Endothelial cell of umbilical vein (primary cell): ENCODE data around the gene BNIPL. TPM values are rescaled to one million over a fixed set of nuclear protein-coding genes. Genes with fewer than 3 reads are reported as not detected.

Source experiments
- BruUV-seq: library from RNA; stranded (reverse); fragments of 400-500 nt; replicated peaks from 2 replicates; lab custom pipeline; 2021; lab: Mats Ljungman, UMichigan
- CTCF ChIA-PET: fragments of 300-600, 350-600 bp; sonication (Branson Sonifier 250); formaldehyde crosslinking; loops from one replicate; lab custom pipeline; 2021; ENCODE audit warnings: antibody characterized with exemption, inconsistent platforms; lab: Charles Lee
- POLR2A ChIA-PET: fragments of 300-600, 350-600 bp; sonication (Branson Sonifier 250); formaldehyde crosslinking; loops from one replicate; lab custom pipeline; 2021; ENCODE audit warnings: antibody characterized with exemption, inconsistent platforms; lab: Charles Lee
- DNase-seq: peaks from one replicate; pipeline ENCODE4 v3.0.0-alpha.2; 2011; ENCODE audit warnings: low read depth, low spot score
- FAIRE-seq: peaks from 2 replicates; lab custom pipeline; 2011; peaks lifted over from hg19 to GRCh38; lab: Jason Lieb, UNC
- H2AFZ ChIP-seq: 2 replicates; pipeline ENCODE4 v1.6.0; 2012; ENCODE audit warnings: low read depth, low read length, control low read depth, inconsistent platforms
- H3K27ac ChIP-seq: 2 replicates; pipeline ENCODE4 v1.5.1; 2011; ENCODE audit warnings: low read depth, mild to moderate bottlenecking, control low read depth, low read length, moderate library complexity; ENCODE audit not compliant: insufficient read depth
- H3K27me3 ChIP-seq, 2 experiments: 2 replicates each; pipeline versions ENCODE4 v1.6.0 to v1.6.1; 2011; ENCODE audit warnings: low read length in 2 of 2, mixed read lengths in 1 of 2; ENCODE audit not compliant: control insufficient read depth in 2 of 2, insufficient read depth in 2 of 2
- H3K36me3 ChIP-seq, 2 experiments: 2 replicates in 1 of 2; 3 replicates in 1 of 2; pipeline ENCODE4 v1.5.1; 2011; ENCODE audit warnings: low read length in 2 of 2, mild to moderate bottlenecking in 1 of 2, moderate library complexity in 1 of 2; ENCODE audit not compliant: control insufficient read depth in 2 of 2, insufficient read depth in 2 of 2; ENCODE audit errors: extremely low read depth in 1 of 2
- H3K4me1 ChIP-seq: 3 replicates; pipeline ENCODE4 v1.5.1; 2011; ENCODE audit warnings: mild to moderate bottlenecking, low read length; ENCODE audit not compliant: control insufficient read depth, insufficient read depth; ENCODE audit errors: extremely low read depth
- H3K4me2 ChIP-seq: 2 replicates; pipeline ENCODE4 v1.6.1; 2011; ENCODE audit warnings: low read length, control low read depth, mixed read lengths; ENCODE audit not compliant: insufficient read depth
- H3K4me3 ChIP-seq, 3 experiments: fragments of 200-600 bp in 1 of 3; sonication (generic), shearing (Covaris generic) in 1 of 3; replicated peaks in 1 of 3; 2 replicates each; pipeline ENCODE4 v1.5.1; 2011 to 2016; ENCODE audit warnings: control low read depth in 3 of 3, low read length in 3 of 3, mild to moderate bottlenecking in 2 of 3, inconsistent platforms in 1 of 3, low read depth in 1 of 3, moderate library complexity in 1 of 3; ENCODE audit not compliant: insufficient read depth in 1 of 3
- H3K79me2 ChIP-seq: 2 replicates; pipeline ENCODE4 v1.6.0; 2012; ENCODE audit warnings: low read length, inconsistent platforms; ENCODE audit not compliant: control insufficient read depth, insufficient read depth
- H3K9ac ChIP-seq: replicated peaks from 2 replicates; pipeline ENCODE3; 2011; ENCODE audit warnings: low read length, control low read depth; ENCODE audit not compliant: insufficient read depth; ENCODE audit errors: extremely low read depth
- H3K9me1 ChIP-seq: replicated peaks from 3 replicates; pipeline ENCODE4 v1.6.0; 2011; ENCODE audit warnings: mild to moderate bottlenecking, low read length; ENCODE audit not compliant: control insufficient read depth, insufficient read depth; ENCODE audit errors: extremely low read depth
- H3K9me3 ChIP-seq: replicated peaks from 2 replicates; pipeline ENCODE4 v1.5.1; 2012; ENCODE audit warnings: low read length, inconsistent platforms; ENCODE audit not compliant: control insufficient read depth, insufficient read depth
- H4K20me1 ChIP-seq: replicated peaks from 2 replicates; pipeline ENCODE3; 2011; ENCODE audit warnings: mild to moderate bottlenecking, low read length; ENCODE audit not compliant: control insufficient read depth, insufficient read depth; ENCODE audit errors: extremely low read depth
- CTCF ChIP-seq, 2 donors: IDR thresholded peaks; 1 replicate in 1 of 2; 2 replicates in 1 of 2; pipeline ENCODE4 v1.5.1; 2011; ENCODE audit warnings: low read length in 2 of 2, mild to moderate bottlenecking in 2 of 2, moderate library complexity in 2 of 2, control low read depth in 1 of 2, inconsistent platforms in 1 of 2, low read depth in 1 of 2; ENCODE audit not compliant: insufficient read depth in 1 of 2; ENCODE audit errors: extremely low read depth in 1 of 2
- EZH2 ChIP-seq: IDR thresholded peaks from 2 replicates; pipeline ENCODE4 v1.6.1; 2012; ENCODE audit warnings: borderline replicate concordance, low read depth, mild to moderate bottlenecking, moderate library complexity, low read length, inconsistent platforms; ENCODE audit not compliant: severe bottlenecking
- FOS ChIP-seq: IDR thresholded peaks from 2 replicates; pipeline ENCODE4 v1.6.1; 2011; ENCODE audit warnings: mild to moderate bottlenecking, low read length, moderate library complexity, borderline replicate concordance; ENCODE audit not compliant: insufficient read depth
- GATA2 ChIP-seq: IDR thresholded peaks from 2 replicates; pipeline ENCODE4 v1.7.0; 2011; ENCODE audit warnings: low read depth, mild to moderate bottlenecking, moderate library complexity, mixed read lengths, low read length; ENCODE audit not compliant: insufficient read length, insufficient read depth
- JUN ChIP-seq: IDR thresholded peaks from 2 replicates; pipeline ENCODE4 v1.6.1; 2011; ENCODE audit warnings: borderline replicate concordance, low read depth; ENCODE audit not compliant: insufficient read length, insufficient read depth
- MAX ChIP-seq: IDR thresholded peaks from 2 replicates; pipeline ENCODE4 v1.6.1; 2011; ENCODE audit not compliant: insufficient read depth, insufficient read length
- MYC ChIP-seq: IDR thresholded peaks from one replicate; pipeline ENCODE4 v1.6.1; 2011; ENCODE audit warnings: mild to moderate bottlenecking, low read depth, low read length
- POLR2A ChIP-seq: IDR thresholded peaks from 2 replicates; pipeline ENCODE4 v1.6.1; 2012; ENCODE audit warnings: low read depth, mild to moderate bottlenecking, control low read depth, low read length
- POLR2AphosphoS5 ChIP-seq: IDR thresholded peaks from 2 replicates; pipeline ENCODE4 v1.6.1; 2012; ENCODE audit warnings: low read depth, mild to moderate bottlenecking, control low read depth, low read length, moderate library complexity; ENCODE audit not compliant: insufficient read depth
- dilution Hi-C: fragments of 300-500 bp; cut with MboI; formaldehyde crosslinking; loops from one replicate; pipeline ENCODE4 v1.15.0; 2019; ENCODE audit warnings: low sequenced_read_pairs; ENCODE audit not compliant: extremely low pct_ligation_motif_present
- intact Hi-C: fragments of 100-400 bp; cut with micrococcal nuclease; formaldehyde crosslinking; loops from one replicate; pipeline ENCODE4 v1.10.0; 2022
- polyA plus RNA-seq, 4 experiments: library from polyadenylated mRNA; depleted of rRNA in 3 of 4; stranded (reverse) in 3 of 4; unstranded in 1 of 4; fragments of >200 nt; gene quantifications; 2 replicates each; pipeline versions ENCODE4 v1.2.1 to v1.2.3, GENCODE V29; 2011 to 2012; ENCODE audit warnings: missing spikeins in 1 of 4
- total RNA-seq: library from RNA; stranded (reverse); gene quantifications from 2 replicates; pipeline ENCODE4 v1.2.3, GENCODE V29; 2021

Gene BNIPL
- total and polyA plus RNA-seq, 2 donors (not counting 3 experiments of a cell fraction or from before 2014, with no cell fraction given): 0.26 to 0.42 TPM

- no peaks in the 10 kb centered on the region for H3K27me3 ChIP-seq
- no peak for FAIRE-seq
- no peak overlapping the region for H3K27ac ChIP-seq
- H3K79me2 ChIP-seq: no peaks in the 10 kb centered on the region
- H4K20me1 ChIP-seq: no peaks in the 10 kb centered on the region
- dilution Hi-C loops: no loop called here
- no peak for DNase-seq
- peaks cover 11% of the 10 kb centered on the region for H3K4me1 ChIP-seq
- BruUV-seq: no TSS peak
- H3K9me1 ChIP-seq: no peaks in the 10 kb centered on the region
- ChIA-PET CTCF (interaction anchor here (0.8 to 12.3 kb wide), 4 partner anchors 8 to 50 kb away, joined by 3 to 278 read pairs (median 65); partner anchors contain the start of genes ANXA9, C1orf56, CERS2 and MINDY1), POLR2A (interaction anchor here (0.7 to 0.8 kb wide), 2 partner anchors 8 to 17 kb away, joined by 3 read pairs; partner anchors contain the start of gene MINDY1)
- peaks cover 0 to 11% of the 10 kb centered on the region in 2 experiments for H3K36me3 ChIP-seq
- H3K4me2 ChIP-seq: no peak overlapping the region
- intact Hi-C loops: no loop called here
- H2AFZ ChIP-seq: no peak overlapping the region
- no peaks in the 10 kb centered on the region for H3K9me3 ChIP-seq
- H3K4me3 ChIP-seq: no peak overlapping the region
- TF ChIP-seq POLR2AphosphoS5 (no peak), MYC (no peak), JUN (no peak), EZH2 (no peak), MAX (no peak), POLR2A (no peak), FOS (no peak), CTCF (IDR thresholded peaks at IDR 0.05; ENCODE audit: extremely low read depth in 1 of 2, insufficient read depth in 1 of 2, low read depth in 1 of 2, low read length in 2 of 2) (no peak), GATA2 (no peak)
- no peak overlapping the region for H3K9ac ChIP-seq
Measured at GRCh38 chr1:150997949-150998348, 38.4 kb upstream of the BNIPL start.
